Glomerular visceral epithelial cell (primary cell): ENCODE data around the gene FRAT2.

Experiments
- DNase-seq: peaks from one replicate; pipeline ENCODE4 v3.0.0-alpha.2; 2016; ENCODE audit errors: extremely low spot score

Gene FRAT2

DNA sequence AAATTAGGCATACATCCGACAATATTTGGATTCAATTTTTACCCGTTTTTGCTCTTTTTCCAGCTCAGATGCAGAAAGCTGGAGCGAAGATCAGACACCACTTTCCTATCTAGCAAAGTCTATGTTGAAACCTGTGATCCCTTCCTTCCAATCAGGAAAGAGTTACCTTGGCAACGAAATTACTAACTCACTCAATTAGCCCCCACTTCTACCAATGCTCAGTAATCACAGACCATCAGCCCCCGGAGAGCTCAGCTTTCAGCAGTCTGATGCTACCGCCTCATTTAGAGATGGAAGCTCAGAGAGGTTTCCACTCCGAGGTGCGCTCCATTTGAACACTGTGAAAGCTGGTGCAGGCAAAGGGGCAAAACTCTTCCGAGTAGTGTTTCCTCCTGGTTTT, 8.8 kb downstream of the FRAT2 start:
- no peak for DNase-seq

GRCh38 chr10:97323501-97323900, 11.0 kb downstream of the FRAT2 start:
- no peak for DNase-seq

GRCh38 chr10:97321804-97322190, 12.7 kb downstream of the FRAT2 start:
- DNase-seq = no peak

DNA sequence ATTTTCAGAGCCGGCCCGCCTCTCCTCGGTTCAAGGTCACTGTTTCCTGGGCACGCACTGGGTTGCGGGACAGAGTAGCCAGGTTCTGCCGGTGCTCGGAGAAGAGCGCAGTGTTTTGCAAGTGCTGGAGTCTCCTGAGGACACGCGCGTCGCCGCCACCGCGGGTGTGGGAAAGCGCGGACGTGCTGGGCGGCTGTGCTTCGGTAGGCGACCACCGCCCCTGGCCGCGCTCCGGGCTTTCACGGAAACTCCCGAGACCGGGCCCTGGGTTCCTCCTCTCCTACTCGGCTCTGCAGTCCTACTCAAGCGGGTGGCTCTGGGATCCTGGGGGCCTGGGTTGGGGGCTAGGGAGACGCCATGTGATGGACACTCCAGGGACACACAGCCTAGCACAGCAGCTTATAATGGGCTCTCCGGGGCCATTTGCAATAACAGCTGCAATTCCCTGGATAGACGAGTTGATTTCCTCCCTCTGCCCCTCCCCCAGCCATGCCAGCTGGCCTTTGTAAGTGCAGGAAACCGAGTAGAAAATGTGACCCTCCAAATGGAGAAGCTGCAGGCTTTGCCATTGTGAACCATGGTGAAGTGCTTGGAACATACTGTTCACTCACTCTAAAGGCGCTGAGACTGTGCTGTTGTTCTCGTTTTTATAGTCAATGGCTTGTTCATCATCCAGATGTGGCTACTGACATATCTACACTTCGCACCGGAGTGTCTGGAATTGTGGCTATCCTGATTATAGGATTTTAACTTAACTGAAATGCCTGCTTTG, 13.3 kb downstream of the FRAT2 start:
- DNase-seq = no peak

DNA sequence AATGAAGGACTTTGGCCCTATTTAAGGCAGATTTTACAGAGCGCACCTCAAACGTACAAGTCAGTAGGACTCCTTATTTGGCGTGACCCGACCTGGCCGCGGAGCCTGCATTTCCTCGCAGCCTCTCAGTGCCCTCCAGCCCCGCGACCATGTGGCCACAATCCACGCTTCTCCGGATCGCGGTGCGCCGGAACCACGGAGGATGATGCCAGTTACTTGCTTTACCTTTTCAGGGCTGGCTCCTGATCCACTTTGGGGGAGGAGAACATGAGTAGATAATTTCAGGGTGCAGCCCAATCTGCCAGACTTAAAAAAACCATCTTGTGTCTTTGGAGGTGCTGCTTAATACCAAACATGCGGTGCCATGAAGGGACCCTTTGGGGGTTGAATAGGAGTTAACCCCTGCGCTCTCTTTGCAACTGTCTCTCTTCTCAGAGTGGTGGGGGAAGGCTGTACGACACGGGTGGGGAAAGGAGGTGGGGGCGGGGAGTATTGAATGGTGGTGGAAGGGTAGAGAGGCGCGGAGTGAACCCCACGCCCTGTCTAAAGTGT, 14.0 kb downstream of the FRAT2 start:
- no peak for DNase-seq

- DNase-seq = peak; percentile 37
Measured at GRCh38 chr10:97319671-97320479, 14.7 kb downstream of the FRAT2 start.

DNA sequence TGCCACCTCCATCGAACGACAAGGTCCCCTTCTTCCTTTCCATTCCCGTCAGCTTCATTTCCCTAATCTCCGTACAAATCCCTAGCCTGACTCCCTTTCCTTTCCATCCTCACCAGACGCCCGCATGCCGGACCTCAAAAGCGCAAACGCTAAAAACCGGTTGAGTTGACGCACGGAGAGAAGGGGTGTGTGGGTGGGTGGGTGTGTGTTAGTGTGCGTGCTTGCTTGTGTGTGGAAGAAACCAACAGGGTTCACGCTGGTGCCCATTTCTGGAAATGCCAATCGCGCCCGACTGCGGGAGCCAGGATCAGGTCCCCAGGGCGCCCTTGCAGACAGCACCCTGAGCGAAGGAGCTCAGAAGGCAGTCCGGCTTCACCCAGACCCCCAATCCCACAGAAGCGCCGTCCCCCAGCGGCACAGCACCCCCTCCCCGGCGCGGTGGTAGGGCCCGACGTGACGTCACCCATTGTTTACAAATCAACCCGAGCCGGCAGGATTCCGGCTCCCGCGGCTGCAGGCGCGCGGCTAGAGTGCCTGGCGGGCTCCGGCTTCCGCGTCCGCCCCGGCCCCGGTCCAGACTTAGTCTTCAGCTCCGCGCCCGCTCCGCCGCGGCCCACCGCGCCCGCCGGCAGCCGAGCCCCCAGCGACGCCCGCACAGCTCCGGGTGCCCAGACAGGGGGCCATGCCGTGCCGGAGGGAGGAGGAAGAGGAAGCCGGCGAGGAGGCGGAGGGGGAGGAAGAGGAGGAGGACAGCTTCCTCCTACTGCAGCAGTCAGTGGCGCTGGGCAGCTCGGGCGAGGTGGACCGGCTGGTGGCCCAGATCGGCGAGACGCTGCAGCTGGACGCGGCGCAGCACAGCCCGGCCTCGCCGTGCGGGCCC, 15.5 kb downstream of the FRAT2 start, which contains the start of gene FRAT1:
FRAT1 (plus strand) TSS at position 500 of the 880 bp plus-strand sequence; CDS start at position 683, 183 bp downstream.
- peak; percentile 86 for DNase-seq

- DNase-seq = no peak
Measured at GRCh38 chr10:97314671-97315070, 19.9 kb downstream of the FRAT2 start.

- DNase-seq = no peak
Measured at GRCh38 chr10:97312897-97313296, 21.6 kb downstream of the FRAT2 start.

GRCh38 chr10:97311111-97311626, 23.4 kb downstream of the FRAT2 start:
- DNase-seq = peak; percentile 25

- DNase-seq = no peak
Measured at GRCh38 chr10:97307866-97308780, 26.4 kb downstream of the FRAT2 start.

GRCh38 chr10:97307441-97307840, 27.1 kb downstream of the FRAT2 start:
- DNase-seq = no peak

DNA sequence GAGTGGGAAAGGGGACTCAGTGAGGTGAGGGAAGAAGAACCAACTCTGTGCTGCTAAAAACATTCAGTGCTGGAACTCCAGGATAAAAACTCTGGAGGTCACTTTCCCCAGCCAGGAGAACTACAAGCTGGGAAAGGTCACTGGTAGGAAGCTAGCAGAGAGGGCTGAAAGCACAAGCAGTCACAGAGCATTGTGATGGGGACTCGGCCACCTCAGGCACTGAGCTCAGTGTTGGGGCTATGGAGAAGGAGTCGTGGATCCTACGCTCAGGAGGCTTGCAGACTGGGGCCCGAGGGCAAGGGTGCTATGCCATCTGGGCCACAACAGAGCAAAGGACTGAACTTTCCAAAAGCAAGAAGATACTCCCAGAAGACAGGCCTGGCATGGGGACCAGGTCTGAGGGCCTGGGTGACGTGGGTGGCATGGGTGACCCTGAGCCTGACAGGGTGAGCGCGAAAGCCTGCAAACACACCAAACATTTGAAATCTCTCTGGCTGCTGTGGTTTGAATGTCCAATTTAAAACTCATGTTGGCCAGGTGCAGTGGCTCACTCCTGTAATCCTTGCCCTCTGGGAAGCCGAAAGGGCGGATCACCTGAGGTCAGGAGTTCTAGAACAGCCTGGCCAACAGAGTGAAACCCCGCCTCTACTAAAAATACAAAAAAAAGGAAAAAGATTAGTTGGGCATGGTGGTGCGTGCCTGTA, 32.3 kb downstream of the FRAT2 start:
- DNase-seq = no peak

DNA sequence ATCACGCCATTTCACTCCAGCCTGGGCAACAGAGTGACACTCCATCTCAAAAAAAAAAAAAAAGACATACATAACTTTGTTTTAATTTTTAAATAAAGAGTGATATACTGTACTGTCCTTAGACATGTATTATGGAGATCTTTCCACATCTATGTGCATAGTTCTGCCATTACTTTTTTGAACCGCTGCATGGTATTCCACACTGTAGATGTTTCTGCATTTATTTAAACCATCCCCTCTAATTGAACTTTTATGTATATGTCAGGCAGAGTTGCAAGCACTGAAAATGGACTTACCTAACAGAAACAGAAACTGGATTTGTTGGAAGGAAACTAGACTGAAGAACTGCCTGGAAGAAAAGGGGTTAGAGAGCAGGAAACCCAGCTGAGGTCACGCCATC, 33.5 kb downstream of the FRAT2 start:
- DNase-seq = no peak

GRCh38 chr10:97298223-97298571, 36.3 kb downstream of the FRAT2 start:
- no peak for DNase-seq

- no peak for DNase-seq
Measured at GRCh38 chr10:97297556-97298222, 36.8 kb downstream of the FRAT2 start.

DNA sequence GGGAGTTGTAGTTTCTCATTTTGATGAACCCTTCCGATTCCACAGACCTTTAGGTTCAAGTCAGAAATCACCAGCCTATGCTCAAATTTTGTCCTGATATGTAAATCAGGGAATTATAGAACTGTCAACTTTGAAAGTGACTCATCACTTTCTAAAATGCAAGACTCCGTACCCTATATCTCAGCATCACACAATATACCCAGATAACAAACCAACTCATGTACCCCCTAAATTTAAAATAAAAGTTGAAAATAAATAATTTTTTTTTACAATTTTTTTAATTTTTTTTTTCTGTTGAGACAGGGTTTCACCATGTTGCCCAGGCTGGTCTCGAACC, 41.7 kb downstream of the FRAT2 start:
- no peak for DNase-seq

DNA sequence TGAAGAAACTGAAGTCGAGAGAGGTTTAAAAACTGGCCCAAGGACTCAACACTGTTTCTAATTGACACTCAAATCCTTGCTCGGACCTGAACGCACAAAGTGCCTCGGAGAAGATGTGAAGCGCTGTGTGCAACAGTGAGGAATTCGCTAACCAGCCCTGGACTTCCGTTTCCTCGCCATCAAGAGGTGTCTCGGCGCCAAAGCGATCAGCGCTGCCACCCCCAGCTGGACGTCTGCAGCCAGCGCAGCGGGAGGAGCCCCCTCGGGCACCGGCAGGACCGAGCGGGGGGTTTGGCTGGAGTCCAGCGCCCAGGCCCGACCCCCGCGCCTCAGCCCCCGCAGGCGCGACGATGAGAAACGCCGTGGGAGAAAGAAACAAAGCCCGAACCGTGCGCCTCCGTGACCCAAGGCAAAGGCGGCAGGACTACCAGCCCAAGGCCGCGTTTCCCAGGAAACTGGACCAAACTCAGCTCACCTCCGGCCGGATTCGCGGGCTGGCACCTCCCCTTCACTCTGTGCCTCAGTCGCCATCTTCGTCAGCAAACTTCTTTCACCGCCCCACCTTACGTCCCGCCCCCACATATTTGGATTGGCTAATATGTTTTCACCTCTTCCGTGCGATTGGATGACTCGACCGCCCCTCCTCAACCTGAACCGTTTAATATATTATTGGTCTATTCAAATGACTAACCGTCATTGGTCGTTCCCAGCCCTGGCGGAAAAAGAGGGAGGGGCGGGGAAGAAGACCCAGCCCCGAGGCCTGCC, 42.2 kb downstream of the FRAT2 start, which contains the start of gene ARHGAP19:
ARHGAP19 (minus strand) TSS at position 541 of the 765 bp plus-strand sequence; CDS start at position 531, 10 bp downstream.
- peak; percentile 99 for DNase-seq
